ENCODE results near the gene SIPA1L3.

- TF ChIP-seq ZHX2 (IDR thresholded peaks at IDR 0.05; ENCODE audit: low read depth) (no peak), ZHX2 (CRISPR knock-in tag; IDR thresholded peaks at IDR 0.05; ENCODE audit: borderline replicate concordance) (no peak), EZH2 (conservative IDR thresholded peaks at IDR 0.05; ENCODE audit: low read depth, low read length) (no peak), ADNP (CRISPR knock-in tag; IDR thresholded peaks at IDR 0.05) (no peak), ZNF33A (CRISPR knock-in tag; IDR thresholded peaks at IDR 0.05; ENCODE audit: borderline replicate concordance) (no peak), ZNF362 (CRISPR knock-in tag; IDR thresholded peaks at IDR 0.05; ENCODE audit: borderline replicate concordance) (no peak)
Measured at GRCh38 chr19:38013913-38014580, 107.0 kb downstream of the SIPA1L3 start.
